K562 (cell line): ENCODE measurements around the gene MAP1LC3B. TPM values are rescaled to one million over a fixed set of nuclear protein-coding genes. Genes with fewer than 3 reads are reported as not detected.

Experiments used
- E2F8 ChIP-seq: fragments of 450-650 bp; IDR thresholded peaks from 2 replicates; pipeline ENCODE4 v1.7.1; 2018; ENCODE audit warnings: mild to moderate bottlenecking, low read depth; ENCODE audit not compliant: partially characterized antibody
- MLX ChIP-seq, 2 experiments: fragments of 450-650 bp in 1 of 2; sonication (generic) in 1 of 2; formaldehyde crosslinking; conservative IDR thresholded peaks; 2 replicates each; pipeline versions ENCODE4 v1.4.0 to v1.8.1; 2020 to 2022; ENCODE audit warnings: mild to moderate bottlenecking in 1 of 2, missing genetic modification reagents in 1 of 2
- NCOR1 ChIP-seq: fragments of 450-650 bp; IDR thresholded peaks from 2 replicates; pipeline ENCODE4 v1.6.1; 2016; ENCODE audit warnings: mild to moderate bottlenecking, moderate library complexity
- NFE2L1 ChIP-seq: fragments of 450-650 bp; IDR thresholded peaks from 2 replicates; pipeline ENCODE4 v1.6.1; 2016; ENCODE audit warnings: missing genetic modification characterization, low read depth, mild to moderate bottlenecking, missing compliant biosample characterization, moderate library complexity, borderline replicate concordance
- NONO ChIP-seq, 2 experiments: fragments of 200-400 bp in 1 of 2; fragments of 450-650 bp in 1 of 2; formaldehyde crosslinking in 1 of 2; IDR thresholded peaks; 2 replicates each; pipeline ENCODE4 v1.6.1; 2017; ENCODE audit warnings: low read depth in 2 of 2, mild to moderate bottlenecking in 2 of 2, moderate library complexity in 2 of 2, low read length in 1 of 2
- POLR2A ChIP-seq: fragments of 450-650 bp; conservative IDR thresholded peaks from 2 replicates; pipeline ENCODE4 v1.6.1; 2016
- POLR2AphosphoS5 ChIP-seq: IDR thresholded peaks from 2 replicates; pipeline ENCODE4 v1.6.1; 2011; ENCODE audit warnings: mild to moderate bottlenecking, low read depth, low read length, moderate library complexity; ENCODE audit not compliant: control insufficient read depth, insufficient read depth
- POLR2G ChIP-seq: fragments of 200-400 bp; formaldehyde crosslinking; IDR thresholded peaks from 2 replicates; pipeline ENCODE4 v1.6.1; 2017; ENCODE audit warnings: low read depth, mild to moderate bottlenecking, antibody characterized with exemption, low read length, moderate library complexity
- RHOXF2B ChIP-seq: fragments of 250-450 bp; sonication (Bioruptor Pico); conservative IDR thresholded peaks from 2 replicates; pipeline ENCODE4 v1.5.1; 2021
- SAP30 ChIP-seq: fragments of 200-600 bp; sonication (generic); IDR thresholded peaks from 2 replicates; pipeline ENCODE4 v1.6.1; 2012; ENCODE audit warnings: borderline replicate concordance, low read depth, mild to moderate bottlenecking, moderate library complexity, low read length, control low read depth, inconsistent platforms; ENCODE audit not compliant: insufficient read depth, poor library complexity, severe bottlenecking
- SOX6 ChIP-seq: fragments of 450-650 bp; IDR thresholded peaks from 2 replicates; pipeline ENCODE4 v1.6.1; 2014; ENCODE audit warnings: mild to moderate bottlenecking
- SP2 ChIP-seq: IDR thresholded peaks from 2 replicates; pipeline ENCODE4 v1.6.1; 2011; ENCODE audit warnings: mild to moderate bottlenecking, low read depth, low read length, moderate library complexity; ENCODE audit not compliant: poor library complexity, severe bottlenecking; ENCODE audit errors: extremely low read depth
- U2AF1 ChIP-seq: fragments of 200-400 bp; formaldehyde crosslinking; optimal IDR thresholded peaks from 2 replicates; pipeline ENCODE3; 2017; ENCODE audit warnings: mild to moderate bottlenecking, low read depth, low read length, moderate library complexity
- ZBTB7A ChIP-seq: IDR thresholded peaks from 2 replicates; pipeline ENCODE4 v1.6.1; 2011; ENCODE audit warnings: low read depth, mild to moderate bottlenecking, low read length, moderate library complexity, borderline replicate concordance; ENCODE audit not compliant: control insufficient read depth
- ZFX ChIP-seq: sonication (generic); formaldehyde crosslinking; IDR thresholded peaks from 2 replicates; pipeline ENCODE4 v1.8.0; 2022; ENCODE audit warnings: mild to moderate bottlenecking, missing genetic modification reagents, moderate library complexity
- ZNF197 ChIP-seq: fragments of 200-800 bp; sonication (Bioruptor generic); IDR thresholded peaks from 2 replicates; pipeline ENCODE4 v1.6.1; 2016; ENCODE audit warnings: low read depth, missing genetic modification characterization, missing compliant biosample characterization
- ZNF395 ChIP-seq: fragments of 200-800 bp; sonication (Bioruptor generic); IDR thresholded peaks from 2 replicates; pipeline ENCODE4 v1.6.1; 2017; ENCODE audit warnings: missing genetic modification characterization, missing compliant biosample characterization
- ZNF589 ChIP-seq: fragments of 200-800 bp; sonication (Bioruptor generic); IDR thresholded peaks from 2 replicates; pipeline ENCODE4 v1.6.1; 2016; ENCODE audit warnings: low read depth, missing genetic modification characterization, missing compliant biosample characterization
- ZNF668 ChIP-seq: fragments of 250-450 bp; sonication (Bioruptor Pico); IDR thresholded peaks from 2 replicates; pipeline ENCODE4 v1.8.0; 2022; ENCODE audit warnings: mild to moderate bottlenecking, inconsistent platforms
- polyA plus RNA-seq, 8 experiments: library from polyadenylated mRNA; depleted of rRNA in 4 of 8; stranded (reverse) in 5 of 8; unstranded in 3 of 8; fragments of >200 nt; fragmentation: Nextera tagmentation in 2 of 8; fragmentation: Illumina TruSeq in 1 of 8; extraction: Ambion mirVana in 2 of 8; extraction: Trizol in 1 of 8; gene quantifications; 2 replicates each; pipeline versions ENCODE4 v1.2.1 to v1.2.3, GENCODE V29; 2011 to 2014; ENCODE audit warnings: inconsistent platforms in 1 of 8, missing spikeins in 1 of 8
- total RNA-seq, 7 experiments: library from RNA; depleted of rRNA in 6 of 7; stranded (reverse); fragments of >200 nt in 6 of 7; fragmentation: Illumina TruSeq in 2 of 7; extraction: Trizol in 2 of 7; gene quantifications; 2 replicates each; pipeline versions ENCODE4 v1.2.1 to v1.2.3, GENCODE V29; 2011 to 2021; ENCODE audit warnings: low replicate concordance in 1 of 7

MAP1LC3B gene
- total and polyA plus RNA-seq, 9 of the 15 experiments (the other 6 are each of a cell fraction or from before 2014, with no cell fraction given) = 16.0 to 81.5 (median 36.7) TPM

- peak; percentile 6 for TF ChIP-seq ZNF395
- TF ChIP-seq ZFX (CRISPR knock-in tag) = peak; percentile 90
- peak; percentile 42 for TF ChIP-seq SOX6
- peak; percentile 46 for TF ChIP-seq E2F8
- TF ChIP-seq ZNF197 (CRISPR knock-in tag) = peak; percentile 77; the same call in 1 of the 2 replicates
- 0 out of 2 replicates have a peak, but pooled peaks have one; percentile 80 for TF ChIP-seq ZNF589
- TF ChIP-seq POLR2AphosphoS5 = peak; percentile 73
- TF ChIP-seq MLX (CRISPR knock-in tag; conservative IDR thresholded peaks at IDR 0.05) = no peak
- peak; percentile 36; the same call in 1 of the 2 replicates for TF ChIP-seq NCOR1
- peak; percentile 88 for TF ChIP-seq POLR2A
- TF ChIP-seq ZNF668 (CRISPR knock-in tag) = no peak
- no peak for TF ChIP-seq RHOXF2B (CRISPR knock-in tag)
- TF ChIP-seq SAP30 = peak; percentile 80
- peak; percentile 50 for TF ChIP-seq SP2
- peak; percentile 96 for TF ChIP-seq POLR2G
- TF ChIP-seq U2AF1 = peak; percentile 58
- no peak for TF ChIP-seq NFE2L1 (tag)
- peak; percentile 81 for TF ChIP-seq ZBTB7A
- peak in 1 of 2 experiments; percentile 88 for TF ChIP-seq NONO (IDR thresholded peaks at IDR 0.05; ENCODE audit: low read depth in 2 of 2, low read length in 1 of 2)
Observed at GRCh38 chr16:87391950-87392820, at the start of gene MAP1LC3B (continued).
